Esophagus muscularis mucosa (tissue), 4 donors: ENCODE data around the gene IZUMO2.

Experiments
- EP300 ChIP-seq: sonication (generic); formaldehyde crosslinking; IDR thresholded peaks from one replicate; pipeline ENCODE4 v1.6.1; 2017; ENCODE audit warnings: antibody characterized with exemption
- POLR2A ChIP-seq: fragments of 450-650 bp; IDR thresholded peaks from one replicate; pipeline ENCODE4 v1.6.1; 2017; ENCODE audit warnings: antibody characterized with exemption, moderate library complexity, mild to moderate bottlenecking, low read depth
- POLR2AphosphoS5 ChIP-seq, 2 donors: sonication (generic); formaldehyde crosslinking; IDR thresholded peaks; one replicate each; pipeline ENCODE4 v1.6.1; 2017; ENCODE audit warnings: antibody characterized with exemption in 2 of 2
- TF ChIP-seq, protein P1 (sequence below), 3 experiments: fragments of 200-600 bp in 2 of 3; fragments of 450-650 bp in 1 of 3; sonication (generic) in 2 of 3; IDR thresholded peaks; one replicate each; pipeline ENCODE4 v1.5.1; 2017 to 2019; ENCODE audit warnings: antibody characterized with exemption in 3 of 3, mild to moderate bottlenecking in 2 of 3, moderate library complexity in 1 of 3

DNA sequence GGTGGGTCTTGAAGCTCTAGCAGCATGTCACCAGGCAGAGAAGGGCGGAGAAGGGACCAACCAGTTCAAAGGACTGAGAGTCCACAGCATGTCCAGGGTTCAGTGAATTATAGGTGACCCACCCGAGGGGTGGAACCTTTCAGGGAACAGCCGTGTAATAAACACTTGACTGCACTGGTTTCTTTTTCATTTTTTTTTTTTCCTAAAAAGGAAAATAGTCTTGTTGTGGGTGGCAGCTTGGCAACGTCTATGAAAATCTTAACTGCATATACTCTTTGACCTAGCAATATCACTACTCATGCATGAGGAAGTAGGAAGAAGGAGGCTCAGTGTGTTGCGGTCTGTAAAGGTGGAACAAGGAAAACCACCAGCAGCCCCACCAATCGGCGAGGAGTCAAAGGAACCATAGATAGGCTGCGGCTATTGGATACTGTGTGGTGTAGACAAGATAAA, 27.4 kb upstream of the IZUMO2 start:
- TF ChIP-seq, protein P1, sequence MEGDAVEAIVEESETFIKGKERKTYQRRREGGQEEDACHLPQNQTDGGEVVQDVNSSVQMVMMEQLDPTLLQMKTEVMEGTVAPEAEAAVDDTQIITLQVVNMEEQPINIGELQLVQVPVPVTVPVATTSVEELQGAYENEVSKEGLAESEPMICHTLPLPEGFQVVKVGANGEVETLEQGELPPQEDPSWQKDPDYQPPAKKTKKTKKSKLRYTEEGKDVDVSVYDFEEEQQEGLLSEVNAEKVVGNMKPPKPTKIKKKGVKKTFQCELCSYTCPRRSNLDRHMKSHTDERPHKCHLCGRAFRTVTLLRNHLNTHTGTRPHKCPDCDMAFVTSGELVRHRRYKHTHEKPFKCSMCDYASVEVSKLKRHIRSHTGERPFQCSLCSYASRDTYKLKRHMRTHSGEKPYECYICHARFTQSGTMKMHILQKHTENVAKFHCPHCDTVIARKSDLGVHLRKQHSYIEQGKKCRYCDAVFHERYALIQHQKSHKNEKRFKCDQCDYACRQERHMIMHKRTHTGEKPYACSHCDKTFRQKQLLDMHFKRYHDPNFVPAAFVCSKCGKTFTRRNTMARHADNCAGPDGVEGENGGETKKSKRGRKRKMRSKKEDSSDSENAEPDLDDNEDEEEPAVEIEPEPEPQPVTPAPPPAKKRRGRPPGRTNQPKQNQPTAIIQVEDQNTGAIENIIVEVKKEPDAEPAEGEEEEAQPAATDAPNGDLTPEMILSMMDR (IDR thresholded peaks at IDR 0.05): no peak
- TF ChIP-seq POLR2A (no peak), EP300 (no peak), POLR2AphosphoS5 (IDR thresholded peaks at IDR 0.05) (no peak)
